IMR-90 (cell line): Measurements from ENCODE around the gene ZBED4.

Source experiments
- CEBPB ChIP-seq: IDR thresholded peaks from 2 replicates; pipeline ENCODE4 v1.6.1; 2012; ENCODE audit warnings: low read depth, low read length, improper control_type of control experiment
- CTCF ChIP-seq: conservative IDR thresholded peaks from 2 replicates; pipeline ENCODE4 v1.5.1; 2012; ENCODE audit warnings: mild to moderate bottlenecking, low read depth, low read length, improper control_type of control experiment

GRCh38 chr22:49827271-49827852 lies 26.3 kb upstream of the ZBED4 start:
- TF ChIP-seq CTCF (no peak), CEBPB (no peak)
